Measurements from ENCODE around the gene AEBP1. TPM values are rescaled to one million over a fixed set of nuclear protein-coding genes. Genes with fewer than 3 reads are reported as not detected.

AEBP1 gene
- total and polyA plus RNA-seq, 9 of the 15 experiments (the other 6 are each of a cell fraction or from before 2014, with no cell fraction given), result 0.03 to 0.78 (median 0.30) TPM; not detected in 2

DNA sequence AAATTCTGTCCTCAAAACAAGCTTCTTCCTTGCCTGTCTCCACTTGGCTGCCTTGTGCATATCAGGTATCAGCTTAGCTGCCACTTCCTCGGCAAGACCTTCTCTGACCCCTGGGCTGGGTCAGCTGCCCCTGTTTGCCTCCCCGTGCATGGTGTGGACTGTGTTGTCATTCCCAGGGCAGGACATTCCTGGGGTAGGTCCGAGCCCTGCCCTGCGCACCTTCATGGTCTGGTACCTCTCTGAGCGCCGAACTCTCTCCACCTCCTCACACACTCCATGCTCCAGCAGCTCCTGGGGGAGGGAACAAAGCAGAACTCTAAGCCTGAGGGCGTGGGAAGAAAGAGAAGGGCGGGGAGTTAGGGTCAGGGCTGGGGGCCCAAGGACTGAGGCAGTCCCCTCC lies 25.6 kb upstream of the AEBP1 start (continued):
- TF ChIP-seq RBM22 (IDR thresholded peaks at IDR 0.05; ENCODE audit: low read depth, low read length, poor library complexity, severe bottlenecking), result no peak
- no peak for TF ChIP-seq GTF2E2 (tag; IDR thresholded peaks at IDR 0.05)
- no peak for TF ChIP-seq POLR3A (IDR thresholded peaks at IDR 0.05; ENCODE audit: borderline replicate concordance, extremely low read depth, insufficient read depth, insufficient read length)
- TF ChIP-seq, protein P1, sequence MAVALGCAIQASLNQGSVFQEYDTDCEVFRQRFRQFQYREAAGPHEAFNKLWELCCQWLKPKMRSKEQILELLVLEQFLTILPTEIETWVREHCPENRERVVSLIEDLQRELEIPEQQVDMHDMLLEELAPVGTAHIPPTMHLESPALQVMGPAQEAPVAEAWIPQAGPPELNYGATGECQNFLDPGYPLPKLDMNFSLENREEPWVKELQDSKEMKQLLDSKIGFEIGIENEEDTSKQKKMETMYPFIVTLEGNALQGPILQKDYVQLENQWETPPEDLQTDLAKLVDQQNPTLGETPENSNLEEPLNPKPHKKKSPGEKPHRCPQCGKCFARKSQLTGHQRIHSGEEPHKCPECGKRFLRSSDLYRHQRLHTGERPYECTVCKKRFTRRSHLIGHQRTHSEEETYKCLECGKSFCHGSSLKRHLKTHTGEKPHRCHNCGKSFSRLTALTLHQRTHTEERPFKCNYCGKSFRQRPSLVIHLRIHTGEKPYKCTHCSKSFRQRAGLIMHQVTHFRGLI (CRISPR knock-in tag; IDR thresholded peaks at IDR 0.05), result no peak
- TF ChIP-seq NFIC (IDR thresholded peaks at IDR 0.05), result no peak
- TF ChIP-seq HDAC6 (IDR thresholded peaks at IDR 0.05; ENCODE audit: low read depth, low read length), result no peak
- TF ChIP-seq YBX1 (IDR thresholded peaks at IDR 0.05), result no peak
- no peak for TF ChIP-seq BACH1 (tag; IDR thresholded peaks at IDR 0.05)

DNA sequence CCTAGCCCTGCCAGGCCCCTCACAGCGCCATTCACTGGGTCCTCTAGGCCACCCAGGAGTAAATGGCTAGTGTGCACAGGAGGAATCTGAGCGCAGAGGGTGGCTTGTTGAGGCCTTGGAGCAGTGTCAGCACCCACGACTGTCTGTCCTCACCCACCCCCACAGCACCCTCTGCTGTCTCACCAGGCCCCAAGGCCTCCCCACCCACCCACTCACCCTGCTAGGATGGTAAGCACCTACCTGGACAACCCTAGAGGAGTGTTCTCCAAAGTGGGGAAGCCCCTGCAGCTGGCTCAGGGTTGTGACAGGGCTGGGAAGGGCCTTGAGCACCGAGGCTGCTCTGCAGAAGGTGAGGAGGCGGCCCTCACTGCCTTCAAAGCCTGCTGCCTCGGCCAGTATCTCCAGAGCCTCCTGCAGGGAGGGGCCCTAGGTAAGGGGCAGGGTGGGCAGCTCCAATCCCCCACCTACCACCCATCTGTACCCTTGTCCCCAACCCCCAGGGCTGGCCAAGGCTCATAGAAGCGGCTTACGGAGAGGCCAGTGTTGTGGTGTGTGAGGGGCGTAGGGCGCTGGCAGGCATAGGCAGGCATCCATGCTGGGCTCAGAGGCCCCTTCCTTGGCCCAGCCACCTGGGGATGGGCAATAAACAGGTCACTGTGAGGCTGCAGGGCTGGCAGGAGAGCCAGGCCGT lies 24.7 kb upstream of the AEBP1 start:
- no peak overlapping the region for H3K4me2 ChIP-seq (ENCODE audit: insufficient read depth, low read length)
- POLR2A ChIA-PET, result interaction anchor here (0.6 kb wide), 1 partner anchor 9 kb away, joined by 3 read pairs; no protein-coding TSS in a partner anchor
- intact Hi-C loops (cut with micrococcal nuclease), result loop anchor here (2.0 kb wide), 1 partner anchor 117 kb away; no protein-coding TSS in a partner anchor

More for the DNA sequence above, 24.7 kb upstream of the AEBP1 start:
- no peak overlapping the region for H3K4me3 ChIP-seq
- H3K79me2 ChIP-seq (ENCODE audit: control insufficient read depth, insufficient read depth, low read length), result no peaks in the 10 kb centered on the region
- no peaks in the 10 kb centered on the region for H3K27me3 ChIP-seq (ENCODE audit: control insufficient read depth in 2 of 2, insufficient read depth in 2 of 2, low read length in 2 of 2)
- peaks cover 24% of the 10 kb centered on the region for H4K20me1 ChIP-seq (replicated peaks; ENCODE audit: control insufficient read depth, insufficient read depth, low read length)
- H3K9me1 ChIP-seq (ENCODE audit: control insufficient read depth, insufficient read depth, low read length), result no peaks in the 10 kb centered on the region
- WGBS (ENCODE audit: insufficient coverage, low coverage, missing lambda C conversion rate), result 78% methylated on average over 7 of the region's 11 CpGs
- FAIRE-seq (no peak), DNase-seq (ENCODE audit: extremely low read depth in 1 of 4, low spot score in 3 of 4) (no peak), ATAC-seq (no peak)
- no peaks in the 10 kb centered on the region for H3K9me3 ChIP-seq (replicated peaks; ENCODE audit: control insufficient read depth, insufficient read depth, low read depth, low read length)
- no peak overlapping the region; a peak in 1 of 4 replicates for H3K9ac ChIP-seq (ENCODE audit: insufficient read depth in 1 of 2, low read depth in 2 of 2, low read length in 2 of 2)
- H3K27ac ChIP-seq (ENCODE audit: extremely low read depth, low read depth, low read length), result no peak overlapping the region
- no TSS peak for BruUV-seq (replicated peaks)
- in situ Hi-C loops (cut with MboI), result no loop called here
- peaks cover 25% of the 10 kb centered on the region; the same call in 2 of the 3 replicates for H3K36me3 ChIP-seq (ENCODE audit: control insufficient read depth, insufficient read depth, low read length)
- no peak for TF ChIP-seq MED1 (CRISPR knock-in tag; IDR thresholded peaks at IDR 0.05; ENCODE audit: borderline replicate concordance)
- no peak for TF ChIP-seq ELF4 (CRISPR knock-in tag; IDR thresholded peaks at IDR 0.05)
- TF ChIP-seq SAFB2 (IDR thresholded peaks at IDR 0.05; ENCODE audit: borderline replicate concordance, low read depth, low read length, severe bottlenecking), result no peak
- TF ChIP-seq HMG20B (CRISPR knock-in tag; IDR thresholded peaks at IDR 0.05), result no peak
- no peak for TF ChIP-seq ARNT (IDR thresholded peaks at IDR 0.05)
- no peak for TF ChIP-seq CBX1 (IDR thresholded peaks at IDR 0.05; ENCODE audit: low read depth)
- TF ChIP-seq, protein P2, sequence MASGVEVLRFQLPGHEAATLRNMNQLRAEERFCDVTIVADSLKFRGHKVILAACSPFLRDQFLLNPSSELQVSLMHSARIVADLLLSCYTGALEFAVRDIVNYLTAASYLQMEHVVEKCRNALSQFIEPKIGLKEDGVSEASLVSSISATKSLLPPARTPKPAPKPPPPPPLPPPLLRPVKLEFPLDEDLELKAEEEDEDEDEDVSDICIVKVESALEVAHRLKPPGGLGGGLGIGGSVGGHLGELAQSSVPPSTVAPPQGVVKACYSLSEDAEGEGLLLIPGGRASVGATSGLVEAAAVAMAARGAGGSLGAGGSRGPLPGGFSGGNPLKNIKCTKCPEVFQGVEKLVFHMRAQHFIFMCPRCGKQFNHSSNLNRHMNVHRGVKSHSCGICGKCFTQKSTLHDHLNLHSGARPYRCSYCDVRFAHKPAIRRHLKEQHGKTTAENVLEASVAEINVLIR (CRISPR knock-in tag; IDR thresholded peaks at IDR 0.05), result no peak
- CTCF ChIA-PET (ENCODE audit: low intra/inter-chr PET ratio), result no interaction called here
- H3K4me1 ChIP-seq (replicated peaks in 1 of 2; ENCODE audit: control insufficient read depth in 2 of 2, insufficient read depth in 2 of 2, low read length in 2 of 2), result peaks cover 9 to 29% of the 10 kb centered on the region in 2 experiments; a peak in 4 of 5 replicates
- no peak overlapping the region for H2AFZ ChIP-seq (ENCODE audit: low read depth, low read length)
